ENCODE measurements around the gene SNX15.
"Not testable (repeated sequence)": the region's sequence is repeated elsewhere in the genome, so short reads cannot be mapped to it uniquely, and the experiment has no call there.

Gene SNX15

DNA sequence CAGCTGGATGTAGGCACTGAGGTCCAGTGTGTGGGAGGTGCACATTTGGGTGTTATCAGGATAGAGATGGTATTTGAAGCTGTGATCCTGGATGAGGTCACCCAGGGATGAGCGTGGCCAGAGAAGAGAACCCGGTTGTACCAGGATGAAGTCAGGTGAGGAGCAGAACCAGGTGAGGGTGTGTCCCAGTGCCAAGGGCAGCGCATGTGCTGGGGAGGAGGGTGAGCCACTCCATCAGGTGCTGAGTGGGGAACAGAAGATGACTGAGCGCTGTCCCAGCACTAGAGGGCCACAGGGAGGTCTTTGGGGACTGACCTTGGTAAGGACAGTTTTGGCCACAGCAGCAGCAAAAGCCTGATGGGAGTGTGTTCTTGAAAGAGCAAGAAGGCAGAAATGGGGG, 10.5 kb upstream of the SNX15 start:
- DNase-seq, result no peak

DNA sequence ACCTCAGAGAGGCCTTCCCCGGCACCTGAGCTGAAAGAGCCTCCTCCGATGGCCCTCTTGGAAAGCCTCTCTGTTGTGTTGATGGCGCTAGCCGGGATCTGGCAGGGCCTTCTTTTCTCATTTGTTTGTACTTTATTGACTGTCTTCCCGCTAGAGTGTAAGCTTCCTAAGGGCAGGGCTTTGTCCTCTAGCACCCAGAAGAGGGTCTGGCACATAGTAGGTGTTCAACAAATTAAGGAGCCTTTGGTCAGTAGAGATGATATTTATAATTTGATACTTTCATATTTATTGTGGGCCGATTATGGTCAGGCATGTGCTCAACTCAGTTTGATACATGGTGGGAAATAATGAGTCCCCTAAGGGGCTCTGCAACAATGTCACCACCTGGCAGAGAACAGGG, 9.3 kb upstream of the SNX15 start:
- no peak for DNase-seq

DNA sequence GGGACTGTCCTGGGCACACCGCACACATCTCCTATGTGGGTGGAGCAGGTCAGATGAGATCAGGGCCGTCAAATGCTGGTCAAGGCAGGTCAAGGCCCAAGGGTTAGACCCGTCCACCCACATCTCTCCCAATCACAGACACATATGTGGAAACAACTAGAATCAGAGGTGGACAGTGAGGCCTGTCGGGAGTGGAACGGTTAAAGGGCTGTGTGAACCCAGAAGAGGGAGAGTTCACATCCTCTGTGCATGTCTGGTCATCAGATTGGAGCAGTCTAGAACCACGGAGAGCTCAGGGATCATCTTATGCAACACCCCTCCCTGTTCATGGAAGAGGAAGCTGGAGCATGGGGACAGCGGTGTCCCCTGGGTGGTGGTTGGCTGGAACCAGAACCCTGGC, 7.4 kb upstream of the SNX15 start:
- no peak for DNase-seq

DNA sequence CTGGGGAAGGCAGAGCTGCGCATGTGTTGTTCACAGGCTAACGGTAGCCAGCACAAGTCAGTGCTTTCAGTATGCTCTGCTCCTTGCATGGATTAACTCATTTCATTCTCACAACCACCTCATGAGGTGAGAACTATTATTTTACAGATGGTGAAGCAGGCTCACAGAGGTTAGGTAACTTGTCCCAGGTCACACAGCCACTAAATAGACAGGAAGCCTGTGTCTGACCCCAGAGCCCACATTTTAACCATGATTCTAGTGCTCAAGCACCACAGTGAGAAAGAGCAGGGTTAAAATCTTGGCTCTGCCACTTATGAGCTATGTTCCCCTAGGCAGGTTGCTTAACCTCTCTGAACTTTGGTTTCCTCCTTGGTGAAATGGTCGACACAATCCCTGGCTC, 6.2 kb upstream of the SNX15 start:
- no peak for DNase-seq

DNA sequence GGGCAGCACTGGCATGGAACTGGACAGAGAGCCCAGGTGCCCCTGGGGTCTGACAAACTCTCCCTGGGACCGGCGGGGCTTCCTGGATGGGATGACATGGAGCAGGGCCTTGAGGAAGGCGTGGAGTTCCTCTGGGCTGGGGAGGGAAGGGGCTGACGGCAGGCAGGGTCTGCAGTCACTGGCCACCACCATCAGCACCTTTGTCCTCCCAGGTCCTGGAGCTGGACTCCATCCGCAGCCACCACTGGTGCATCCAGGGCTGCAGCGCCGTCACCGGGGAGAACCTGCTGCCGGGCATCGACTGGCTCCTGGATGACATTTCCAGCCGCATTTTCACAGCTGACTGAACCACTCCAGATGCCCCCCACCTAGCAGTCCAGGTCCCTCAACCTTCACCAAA, 5.7 kb upstream of the SNX15 start:
- DNase-seq, result no peak

DNA sequence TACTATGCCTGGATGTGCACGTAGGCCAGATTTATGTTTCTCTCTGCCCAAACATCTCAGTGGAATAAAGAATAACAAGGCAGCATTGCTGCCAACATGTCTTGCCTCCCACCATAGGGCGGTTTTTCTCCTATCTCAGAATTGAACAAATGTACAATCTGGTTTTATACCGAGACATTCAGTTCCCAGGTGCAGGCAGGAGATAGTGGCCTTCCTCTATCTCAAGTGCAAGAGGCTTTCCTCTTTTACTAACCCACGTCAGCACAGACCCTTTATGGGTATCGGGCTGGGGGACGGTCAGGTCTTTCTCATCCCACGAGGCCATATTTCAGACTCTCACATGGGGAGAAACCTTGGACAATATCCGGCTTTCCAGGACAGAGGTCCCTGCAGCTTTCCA, 3.7 kb upstream of the SNX15 start:
- DNase-seq, result not testable (repeated sequence)

DNA sequence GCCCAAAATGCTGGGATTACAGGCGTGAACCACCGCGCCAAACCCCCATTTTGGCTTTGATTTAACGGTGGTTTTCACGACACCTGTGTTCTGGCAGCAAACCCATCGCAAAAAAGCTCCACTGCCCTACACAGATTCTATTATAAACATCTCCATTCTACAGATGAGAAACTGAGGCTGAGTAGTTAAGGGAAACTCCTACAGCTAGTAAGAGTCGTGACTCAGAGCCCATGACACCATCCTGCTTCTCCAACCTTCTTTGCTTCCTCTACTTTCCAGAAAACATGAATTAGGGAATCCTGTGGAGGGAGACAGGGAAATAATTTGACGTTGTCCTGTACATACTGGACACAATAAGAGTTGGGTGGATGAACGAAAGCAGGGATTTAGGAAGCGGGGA, 429 bp upstream of the SNX15 start:
- DNase-seq, result no peak

DNA sequence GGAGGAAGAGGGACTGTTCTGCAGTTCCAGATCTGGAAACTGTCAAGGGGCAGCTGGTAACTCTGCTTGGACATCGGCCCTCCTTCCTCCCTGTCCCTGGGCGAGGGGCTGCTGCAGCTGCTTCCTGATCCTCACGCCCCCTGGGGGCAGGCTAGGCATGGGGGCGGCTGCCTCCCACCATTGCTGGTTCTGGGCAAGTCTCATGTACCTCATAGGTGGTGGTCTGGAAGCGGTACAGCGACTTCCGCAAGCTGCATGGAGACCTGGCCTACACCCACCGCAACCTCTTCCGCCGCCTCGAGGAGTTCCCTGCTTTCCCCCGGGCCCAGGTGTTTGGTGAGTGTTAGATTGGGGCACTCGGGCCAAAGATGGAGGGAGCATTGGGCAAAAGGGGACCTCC, 5.0 kb downstream of the SNX15 start:
- no peak for DNase-seq

DNA sequence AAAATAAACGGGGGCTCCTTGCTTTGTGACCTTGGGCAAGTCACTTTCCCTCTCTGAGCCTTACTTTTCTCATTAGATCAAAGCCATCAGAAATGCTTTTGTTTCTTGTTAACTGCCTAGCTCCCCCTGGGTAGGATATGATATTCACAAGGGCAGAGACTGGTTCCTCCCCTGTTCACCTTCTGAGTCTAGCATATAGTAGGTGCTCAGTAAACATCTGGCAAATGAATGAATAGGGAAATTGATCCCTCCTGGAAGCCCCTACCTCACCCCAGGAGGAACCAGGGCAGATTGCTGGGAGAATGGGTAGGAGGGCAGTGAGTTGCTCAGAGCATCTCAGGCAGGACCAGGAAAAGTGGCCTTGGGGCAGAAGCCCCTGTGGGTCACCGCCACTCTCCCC, 7.2 kb downstream of the SNX15 start:
- DNase-seq, result no peak

DNA sequence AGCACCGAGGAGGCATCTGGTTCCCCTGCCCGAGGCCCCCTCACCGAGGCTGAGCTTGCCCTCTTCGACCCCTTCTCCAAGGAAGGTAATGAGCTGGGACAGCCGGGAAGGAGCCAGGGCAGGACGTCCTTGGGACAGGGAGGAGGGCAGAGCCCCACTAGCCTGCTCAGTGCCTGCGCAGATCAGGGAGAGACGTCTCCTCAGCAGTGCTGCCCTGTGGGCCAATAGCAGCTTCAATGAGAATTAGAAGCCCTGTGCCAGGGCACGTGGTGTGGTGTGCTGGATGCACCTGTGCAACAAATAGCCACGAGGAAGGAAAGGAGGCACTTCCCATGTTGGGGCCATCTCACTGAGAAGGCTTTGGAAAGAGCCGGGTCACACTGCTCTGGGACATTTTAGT, 8.3 kb downstream of the SNX15 start:
- DNase-seq, result no peak

DNA sequence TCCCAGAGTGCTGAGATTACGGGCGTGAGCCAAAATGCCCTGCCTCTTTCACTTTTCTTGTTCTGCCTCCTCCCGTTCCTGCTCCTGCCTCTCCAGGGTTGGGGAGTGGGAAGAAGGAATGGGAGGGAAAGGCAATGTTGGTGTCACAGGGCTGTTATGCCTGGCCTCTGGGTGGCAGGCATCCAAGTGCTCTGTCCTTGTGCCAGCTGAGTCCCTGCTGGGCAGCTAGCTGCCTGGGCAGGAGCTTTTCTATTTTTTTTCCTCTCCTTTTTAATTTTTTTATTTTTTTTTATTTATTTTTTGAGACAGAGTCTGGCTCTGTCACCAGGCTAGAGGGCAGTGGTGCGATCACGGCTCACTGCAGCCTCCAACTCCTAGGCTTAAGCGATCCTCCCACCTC, 9.7 kb downstream of the SNX15 start:
- DNase-seq, result no peak

DNA sequence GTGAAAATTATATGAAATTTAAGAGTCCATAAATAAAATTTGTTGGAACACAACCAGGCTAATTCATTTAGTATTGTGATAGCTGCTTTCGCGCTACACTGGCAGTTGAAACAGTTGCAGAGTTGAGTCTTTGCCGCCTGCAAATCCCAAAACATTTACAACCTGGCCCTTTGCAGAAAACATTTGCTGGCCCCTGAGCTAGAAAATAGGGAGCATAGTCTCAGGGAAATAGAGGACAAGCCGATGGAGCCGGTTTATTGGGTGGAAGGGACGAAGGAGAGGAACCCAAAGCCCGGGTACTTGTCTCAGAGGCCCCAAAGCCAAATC, 13.2 kb downstream of the SNX15 start:
- no peak for DNase-seq

DNA sequence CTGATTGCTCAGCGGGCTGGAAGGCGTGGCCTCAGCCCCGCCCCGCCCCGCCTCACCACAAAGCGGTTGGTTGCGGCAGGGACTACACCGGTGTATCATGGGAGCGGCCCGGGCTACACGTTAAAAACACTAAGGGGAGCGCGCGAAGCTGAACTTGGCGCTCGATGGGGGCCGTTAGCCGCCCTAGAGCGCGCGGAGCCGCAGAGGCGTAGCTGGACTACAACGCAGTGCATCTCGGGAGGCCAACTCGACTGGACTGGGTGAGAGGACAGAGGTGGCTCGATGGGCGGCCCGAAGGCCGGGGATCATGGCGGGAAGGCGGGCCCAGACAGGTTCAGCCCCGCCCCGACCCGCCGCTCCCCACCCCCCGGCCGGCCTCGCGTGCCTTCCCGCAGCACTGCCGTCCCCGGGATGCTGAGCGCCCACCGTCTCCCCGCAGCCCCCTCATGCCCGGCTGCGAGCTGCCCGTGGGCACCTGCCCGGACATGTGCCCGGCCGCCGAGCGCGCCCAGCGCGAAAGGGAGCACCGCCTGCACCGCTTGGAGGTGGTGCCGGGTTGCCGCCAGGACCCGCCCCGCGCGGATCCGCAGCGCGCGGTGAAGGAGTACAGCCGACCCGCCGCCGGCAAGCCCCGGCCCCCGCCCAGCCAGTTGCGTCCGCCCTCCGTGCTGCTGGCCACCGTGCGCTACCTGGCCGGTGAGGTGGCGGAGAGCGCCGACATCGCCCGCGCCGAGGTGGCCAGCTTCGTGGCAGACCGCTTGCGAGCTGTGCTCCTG, 13.8 kb downstream of the SNX15 start, which contains the start of gene SAC3D1:
SAC3D1 (plus strand) TSS at position 364 of the 776 bp plus-strand sequence; CDS start at position 447, 83 bp downstream.
- DNase-seq, result peak; percentile 74

DNA sequence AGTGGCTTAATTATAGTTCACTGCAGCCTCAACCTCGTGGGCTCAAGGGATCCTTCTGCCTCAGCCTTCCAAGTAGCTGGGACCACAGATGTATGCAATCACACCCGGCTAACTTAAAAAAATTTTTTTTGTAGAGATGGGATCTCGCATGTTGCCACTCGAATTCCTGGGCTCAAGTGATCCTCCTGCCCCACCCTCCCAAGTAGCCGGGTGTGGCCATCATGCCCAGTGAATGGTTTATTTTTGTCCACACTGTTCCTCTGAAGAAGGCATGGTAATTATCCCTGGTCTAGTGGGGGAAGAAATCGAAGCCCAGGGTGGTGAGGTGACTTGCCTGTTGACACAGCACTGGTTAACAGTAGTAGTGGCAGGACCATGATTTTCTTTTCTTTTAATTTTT, 15.7 kb downstream of the SNX15 start:
- no peak for DNase-seq

DNA sequence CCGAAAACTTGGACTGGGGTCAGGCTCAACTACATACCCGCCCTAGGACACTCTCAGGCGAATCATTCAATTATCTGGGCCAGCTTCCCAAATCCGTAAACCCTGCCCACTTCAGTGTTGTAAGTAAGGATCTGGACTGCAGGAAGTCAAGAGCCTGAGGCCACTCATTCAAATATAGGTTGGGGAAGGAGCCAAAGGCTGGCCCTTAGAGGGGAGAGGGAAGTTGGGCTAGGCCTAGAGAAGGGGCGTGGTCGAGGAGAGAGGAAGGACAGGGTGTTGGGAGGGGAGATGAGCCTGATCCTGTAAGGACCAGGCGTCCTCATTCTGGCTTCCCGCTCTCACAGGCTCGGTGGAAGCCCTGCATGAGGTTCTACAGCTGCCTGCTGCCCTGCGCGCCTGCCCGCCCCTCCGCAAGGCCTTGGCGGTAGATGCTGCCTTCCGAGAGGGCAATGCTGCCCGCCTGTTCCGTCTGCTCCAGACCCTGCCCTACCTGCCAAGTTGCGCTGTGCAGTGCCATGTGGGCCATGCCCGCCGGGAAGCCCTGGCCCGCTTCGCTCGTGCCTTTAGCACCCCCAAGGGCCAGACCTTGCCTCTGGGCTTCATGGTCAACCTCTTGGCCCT, 16.8 kb downstream of the SNX15 start:
- DNase-seq, result no peak

DNA sequence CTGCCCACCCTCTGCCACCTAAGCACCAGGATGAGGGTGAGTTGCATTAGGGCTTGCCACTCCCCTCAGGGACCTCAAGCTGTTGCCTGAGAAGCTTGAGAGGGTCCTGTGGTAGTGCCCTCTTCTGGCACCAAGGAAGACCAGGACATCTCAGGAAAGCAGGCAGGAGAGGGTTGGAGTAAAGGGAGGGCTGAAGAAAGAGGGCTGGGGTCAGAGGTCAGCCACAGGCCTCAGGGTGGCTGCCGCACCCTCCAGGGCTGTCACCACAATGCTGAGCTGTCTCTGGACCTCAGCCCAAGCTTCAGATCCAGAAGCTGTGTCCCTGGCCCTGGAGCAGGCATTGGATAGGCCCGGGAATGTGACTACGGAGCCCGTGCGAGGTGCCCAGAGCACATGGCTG, 17.8 kb downstream of the SNX15 start:
- DNase-seq, result no peak

DNA sequence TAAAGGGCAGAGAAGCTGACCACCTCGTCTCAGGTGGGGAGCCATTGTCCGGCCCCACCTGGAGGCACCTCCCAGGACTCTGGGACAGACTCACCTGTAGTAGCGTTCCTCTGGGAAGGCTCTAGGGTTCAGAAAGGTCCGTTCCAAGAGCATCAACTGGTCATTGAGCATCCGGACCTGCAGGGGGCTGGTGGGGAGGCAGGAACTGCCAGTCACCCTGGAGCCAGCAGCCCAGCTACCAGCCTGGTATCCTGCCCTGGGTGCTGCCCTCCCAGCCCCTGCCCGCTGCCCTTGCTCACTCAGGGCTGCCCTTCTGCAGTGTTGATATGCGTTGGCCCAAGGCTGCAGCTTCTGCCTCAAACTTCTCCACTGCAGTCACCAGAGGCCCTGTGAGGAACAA, 18.5 kb downstream of the SNX15 start:
- DNase-seq, result no peak

DNA sequence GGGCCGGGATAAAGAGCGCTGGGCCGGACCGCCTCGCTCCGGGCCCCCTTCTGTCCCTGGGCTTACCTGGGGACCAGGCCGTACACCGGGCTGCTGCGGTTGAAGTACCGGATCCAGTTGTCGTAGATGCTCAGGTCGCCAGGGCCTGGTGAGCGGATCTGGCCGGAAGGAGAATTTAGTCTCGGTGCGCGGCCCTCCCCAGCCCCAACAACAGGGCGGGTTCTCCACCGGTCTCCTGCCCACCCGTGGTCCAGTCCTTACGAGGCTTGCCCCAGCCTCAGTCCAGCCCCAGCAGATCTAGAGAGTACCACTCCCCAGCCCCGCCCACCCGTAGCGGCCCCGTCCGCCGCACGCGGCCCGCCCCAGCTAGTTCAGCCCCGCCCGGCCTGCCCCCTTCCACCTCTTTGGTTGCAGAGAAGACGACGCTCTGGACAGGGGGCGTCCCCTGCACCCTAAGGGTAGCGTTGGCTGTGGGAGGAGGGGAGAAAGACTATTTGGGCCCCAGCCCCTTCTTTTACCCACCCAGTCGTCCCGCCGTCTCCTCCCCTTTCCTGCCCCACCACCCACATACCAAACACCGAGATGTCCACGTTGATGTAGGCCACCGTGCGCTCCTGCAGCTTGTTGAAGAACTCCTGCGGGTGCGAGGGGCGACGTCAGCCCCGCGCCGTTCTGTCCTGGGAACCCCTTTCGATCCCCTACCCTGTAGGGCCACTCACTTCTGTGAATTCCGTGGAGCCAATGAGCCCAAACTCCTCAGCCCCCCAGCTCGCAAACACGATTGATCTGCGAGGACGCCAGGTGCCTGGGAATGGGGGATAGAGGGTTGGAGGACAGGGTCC, 20.6 kb downstream of the SNX15 start:
- DNase-seq, result no peak

DNA sequence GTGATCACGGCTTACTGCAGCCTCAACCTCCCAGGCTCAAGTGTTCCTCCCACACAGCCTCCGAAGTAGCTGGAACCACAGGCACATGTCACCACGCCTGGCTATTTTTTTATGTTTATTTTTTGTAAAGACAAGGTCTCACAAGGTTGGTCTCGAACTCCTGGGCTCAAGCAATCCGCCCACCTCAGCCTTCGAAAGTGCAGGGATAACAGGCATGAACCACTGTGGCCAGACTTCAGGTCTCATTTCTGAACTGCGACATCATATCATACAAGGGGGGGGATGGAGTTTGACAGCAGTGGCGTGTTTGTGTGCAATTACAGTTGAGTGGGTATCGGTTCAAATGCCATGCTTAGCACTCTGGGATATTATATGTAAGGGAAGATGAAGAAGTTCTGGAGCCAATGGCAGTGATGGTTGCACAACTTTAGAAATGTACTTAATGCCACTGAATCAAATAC, 24.2 kb downstream of the SNX15 start:
- no peak for DNase-seq

DNA sequence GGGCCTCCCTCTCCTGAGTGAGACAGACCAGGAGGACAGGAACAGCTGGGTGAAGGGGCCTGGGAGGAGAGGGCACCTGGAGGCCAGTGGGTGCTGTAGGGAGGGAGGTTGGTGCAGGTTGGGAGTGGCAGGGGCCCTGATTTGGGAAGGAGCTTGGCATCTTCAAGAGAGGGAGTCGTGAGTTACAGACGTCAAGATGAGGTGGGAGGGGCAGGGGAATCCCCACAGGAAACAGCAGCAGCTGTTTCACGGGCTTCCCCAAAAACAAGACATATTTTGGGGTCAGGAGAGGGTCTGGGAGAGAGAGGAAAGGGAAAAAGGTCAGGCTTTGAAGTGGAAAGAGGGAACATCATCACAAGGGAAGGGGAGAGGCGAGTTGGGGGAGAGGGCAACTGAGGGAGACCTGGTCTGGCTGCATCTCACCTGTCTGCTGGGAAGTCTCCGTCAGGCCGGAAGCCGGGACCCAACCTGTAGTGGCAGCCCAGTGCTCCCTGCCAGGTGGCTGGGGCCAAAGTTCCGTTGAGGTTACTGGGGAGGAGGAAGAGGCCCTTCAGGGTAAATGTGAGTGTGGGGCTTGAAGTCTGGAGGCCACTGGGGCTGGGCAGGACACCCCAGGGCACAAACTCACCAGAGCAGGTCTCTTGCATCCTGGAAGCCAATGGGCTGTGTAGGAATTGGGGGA, 26.7 kb downstream of the SNX15 start:
- DNase-seq, result no peak

DNA sequence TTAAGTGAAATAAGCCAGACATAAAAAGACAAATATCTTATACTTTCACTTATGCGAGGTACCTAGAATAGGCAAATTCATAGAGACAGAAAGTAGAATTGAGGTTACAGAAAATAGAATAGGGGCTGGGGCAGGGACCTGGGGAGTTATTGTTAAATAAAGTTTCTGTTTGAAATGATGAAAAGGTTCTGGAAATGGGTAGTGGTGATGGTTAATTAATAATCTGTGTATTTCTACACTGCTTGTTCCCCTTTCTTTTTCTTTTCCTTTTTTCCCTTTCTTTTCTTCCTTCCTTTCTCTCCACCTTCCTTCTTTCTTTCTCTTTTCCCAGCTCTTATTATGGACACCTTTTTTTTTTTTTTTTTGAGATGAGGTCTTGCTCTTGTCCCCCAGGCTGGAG, 28.3 kb downstream of the SNX15 start:
- no peak for DNase-seq

DNA sequence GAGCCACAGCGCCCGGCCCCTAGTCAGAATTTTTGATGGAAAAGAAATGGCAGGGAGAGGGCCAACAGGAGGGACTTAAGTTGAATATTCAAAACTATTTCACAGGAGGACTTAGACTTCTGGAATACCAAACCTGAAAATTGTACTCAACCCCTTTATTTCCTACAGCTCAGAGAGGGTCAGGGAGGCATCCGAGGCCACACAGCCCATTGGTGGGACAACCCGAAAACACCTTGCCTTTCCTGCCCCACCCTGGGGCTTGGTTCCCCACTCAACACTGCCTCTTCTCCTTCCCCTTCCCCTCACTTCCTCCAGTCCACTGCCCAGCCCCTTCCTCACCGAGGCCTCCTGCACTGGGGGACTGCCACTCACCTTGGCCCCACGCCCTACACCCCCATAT, 29.8 kb downstream of the SNX15 start:
- DNase-seq, result no peak

DNA sequence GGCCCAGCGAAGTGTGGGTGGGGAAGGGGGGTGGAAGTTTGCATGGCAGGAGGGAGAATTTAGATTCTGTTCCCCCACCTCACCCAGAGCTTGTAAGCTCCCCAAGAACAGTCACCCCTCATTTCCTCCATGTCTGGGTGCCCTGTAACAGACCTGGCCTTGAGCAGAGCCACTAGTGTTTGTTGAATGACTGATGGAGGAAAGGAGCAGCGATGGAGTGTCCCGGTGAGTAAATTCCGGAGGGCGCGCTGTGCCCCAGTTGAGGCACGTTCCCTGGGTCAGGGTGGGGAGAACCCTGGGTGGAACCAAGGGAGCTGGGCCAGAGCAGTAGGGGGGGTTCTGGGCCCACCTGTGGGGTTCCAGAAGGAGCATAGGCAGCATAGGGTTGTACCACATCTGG, 30.3 kb downstream of the SNX15 start:
- no peak for DNase-seq

Measured in effector CD4-positive, alpha-beta T cell (primary cell).